Measurements from ENCODE around the gene ZNF785.

DNA sequence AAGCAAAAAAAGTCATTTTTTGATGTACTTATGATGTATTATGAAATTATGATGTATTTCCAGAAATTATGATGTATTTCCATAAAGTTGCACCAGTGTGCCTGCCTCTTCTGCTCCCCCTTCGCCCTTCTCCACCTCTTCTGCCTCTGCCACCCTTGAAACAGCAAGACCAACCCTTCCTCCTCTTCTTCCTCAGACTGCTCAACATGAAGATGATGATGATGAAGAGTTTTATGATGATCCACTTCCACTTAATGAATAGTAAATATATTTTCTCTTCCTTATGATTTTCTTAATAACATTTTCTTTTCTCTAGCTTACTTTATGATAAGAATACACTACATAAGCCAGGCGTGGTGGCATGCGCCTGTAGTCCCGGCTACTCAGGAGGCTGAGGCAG is 7.4 kb upstream of the ZNF785 start:
- no peak for TF ChIP-seq GATA3 (IDR thresholded peaks at IDR 0.05; ENCODE audit: low read depth, low read length)
- no peak for TF ChIP-seq GATA2 (IDR thresholded peaks at IDR 0.05; ENCODE audit: low read depth, low read length)

All from SH-SY5Y (cell line).